HG02763 (cell line): ENCODE results near the gene HLA-E.
"Not testable (repeated sequence)": the region's sequence is repeated elsewhere in the genome, so short reads cannot be mapped to it uniquely, and the experiment has no call there.

Source experiments
- ATAC-seq: cut with Tn5 transposase; IDR thresholded peaks from one replicate; pipeline ENCODE4 v1.9.1; 2021; ENCODE audit warnings: mild to moderate bottlenecking, moderate library complexity; ENCODE audit not compliant: unreplicated experiment

HLA-E gene

DNA sequence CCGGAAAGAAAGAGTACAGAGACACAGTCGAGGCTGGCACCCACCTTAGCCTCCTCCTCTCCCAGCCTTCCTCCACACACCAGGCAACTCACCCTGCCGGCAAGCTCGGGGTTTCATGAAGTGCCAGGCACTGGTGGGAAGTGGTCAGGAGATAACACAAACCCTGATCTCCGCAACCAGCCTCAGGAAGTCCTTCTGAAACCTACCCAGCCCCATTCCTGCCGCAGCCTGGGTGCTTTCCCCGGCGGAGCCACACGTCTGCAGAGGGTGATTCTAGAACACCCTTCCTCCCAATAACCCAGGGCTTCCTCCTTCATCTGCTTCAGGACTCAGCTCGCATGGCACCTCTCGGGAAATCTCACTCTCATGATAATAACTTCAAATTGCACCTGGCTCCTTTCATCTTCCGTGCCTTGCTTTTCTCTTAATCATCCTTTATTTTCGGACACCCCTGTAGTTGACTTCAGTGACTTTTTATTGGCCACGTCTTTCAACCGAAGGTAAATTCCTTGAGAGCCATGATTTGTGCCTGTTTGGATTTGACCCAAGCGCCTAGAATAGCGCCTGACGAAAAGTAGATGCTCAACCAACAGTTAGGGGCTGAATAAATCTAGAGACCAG, 8.7 kb upstream of the HLA-E start:
- no peak for ATAC-seq

DNA sequence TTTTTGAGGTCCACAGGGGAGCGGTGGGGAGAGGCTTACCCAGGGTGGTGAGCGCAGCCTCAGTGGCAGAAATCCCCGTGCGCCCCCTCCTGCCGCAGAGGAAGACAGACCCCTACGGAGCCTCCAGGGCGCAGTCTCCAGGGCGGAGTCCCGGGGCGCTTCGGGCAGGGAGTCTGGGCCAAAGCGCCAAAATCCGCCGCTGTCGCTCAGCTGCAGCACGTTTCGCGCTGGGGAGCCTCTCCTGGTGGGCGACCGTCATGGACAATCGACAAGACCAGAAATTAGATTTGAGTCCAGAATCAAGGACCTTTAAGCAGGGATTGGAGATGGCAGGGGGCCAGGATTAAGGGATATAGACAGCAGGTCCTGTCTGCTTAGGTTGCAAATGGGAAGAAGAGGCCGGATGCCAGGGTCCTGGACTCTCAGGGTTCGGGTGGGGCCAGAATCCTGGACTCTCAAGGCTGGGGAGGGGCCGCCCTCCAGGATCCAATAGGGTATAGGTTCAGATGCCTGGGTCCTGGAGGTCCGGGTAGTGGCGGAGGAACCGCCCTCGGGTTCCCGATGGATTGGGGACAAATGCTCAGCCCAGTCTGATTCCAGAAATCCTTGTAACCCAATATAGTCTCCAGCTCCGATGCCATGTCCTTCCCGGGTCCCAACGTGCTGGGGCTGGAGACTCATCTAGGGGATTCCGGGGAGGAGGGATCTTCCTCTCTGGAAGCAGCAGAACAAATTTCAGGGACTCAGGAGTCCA, 7.9 kb upstream of the HLA-E start:
- ATAC-seq, result no peak

DNA sequence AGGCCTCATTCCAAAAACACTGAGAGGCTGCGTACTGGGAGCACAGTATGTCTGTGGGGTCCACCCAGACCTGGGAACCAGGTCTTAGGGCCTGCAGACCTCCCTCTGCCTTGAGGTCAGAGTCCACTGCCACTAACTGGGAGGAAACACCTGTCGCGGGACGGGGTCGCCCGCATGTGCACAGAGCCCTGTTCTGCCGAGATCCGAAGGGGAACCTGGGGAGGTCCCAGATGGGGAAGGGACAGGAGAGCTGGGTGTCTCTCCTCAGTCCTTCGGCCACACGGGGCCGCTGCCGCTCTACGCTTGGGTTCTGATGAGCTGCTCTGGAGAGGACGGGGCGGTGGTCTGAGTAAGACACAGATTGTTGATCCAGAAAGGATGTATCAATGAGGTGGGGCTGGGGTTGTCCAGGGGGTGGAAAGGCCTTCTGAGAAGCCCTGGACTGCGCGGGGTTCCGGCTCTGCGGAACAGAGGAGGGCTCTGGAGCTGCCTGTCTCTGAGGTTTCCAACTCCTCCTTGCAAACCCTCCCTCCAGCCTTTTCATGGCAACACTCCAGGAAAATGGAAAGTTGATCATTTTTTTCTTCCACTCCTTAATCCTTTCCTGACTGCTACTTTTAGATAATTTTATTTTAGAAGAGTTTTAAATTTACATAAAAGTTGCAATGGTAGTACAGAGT, 7.2 kb upstream of the HLA-E start:
- peak; percentile 64 for ATAC-seq

DNA sequence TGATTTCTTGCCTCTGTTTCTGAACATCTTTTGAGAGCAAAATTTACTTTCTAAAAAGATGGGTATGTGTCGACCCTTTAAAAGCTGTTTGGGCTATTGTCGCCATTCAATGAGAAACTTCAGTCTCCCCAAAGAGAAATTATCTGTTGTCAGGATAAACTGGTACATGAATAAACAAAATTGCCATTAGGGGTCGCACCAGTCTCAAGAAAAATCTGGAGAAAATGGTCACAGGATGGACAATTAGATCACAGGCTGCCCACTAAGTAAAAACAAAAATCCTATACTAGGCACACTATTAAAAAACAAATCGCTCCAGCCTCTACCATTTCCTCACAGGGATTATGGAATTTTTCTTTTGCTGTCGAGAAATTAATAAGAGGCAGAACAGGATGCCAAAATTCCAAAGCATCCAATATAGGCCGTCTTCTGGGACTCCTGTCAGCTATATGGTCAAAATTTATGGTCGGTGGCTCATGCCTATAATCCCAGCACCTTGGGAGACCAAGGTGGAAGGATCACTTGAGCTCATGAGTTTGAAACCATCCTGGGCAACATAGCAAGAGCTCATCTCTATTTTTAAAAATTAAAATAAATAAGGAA, 5.5 kb upstream of the HLA-E start:
- ATAC-seq, result no peak

DNA sequence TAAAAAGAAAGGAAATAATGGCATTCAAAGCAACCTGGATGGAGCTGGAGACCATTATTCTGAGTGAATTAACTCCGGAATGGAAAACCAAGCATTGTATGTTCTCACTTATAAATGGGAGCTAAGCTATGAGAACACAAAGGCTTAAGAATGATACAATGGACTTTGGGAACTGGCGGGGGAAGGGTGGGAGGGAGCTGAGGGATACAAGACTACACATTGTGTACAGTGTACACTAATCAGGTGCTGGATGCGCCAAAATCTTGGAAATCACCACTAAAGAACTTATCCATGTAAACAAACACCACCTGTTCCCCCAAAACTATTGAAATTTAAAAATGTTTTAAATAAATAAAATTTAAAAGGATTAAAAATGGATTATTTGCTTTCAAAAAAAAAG, 4.1 kb upstream of the HLA-E start:
- ATAC-seq, result no peak

DNA sequence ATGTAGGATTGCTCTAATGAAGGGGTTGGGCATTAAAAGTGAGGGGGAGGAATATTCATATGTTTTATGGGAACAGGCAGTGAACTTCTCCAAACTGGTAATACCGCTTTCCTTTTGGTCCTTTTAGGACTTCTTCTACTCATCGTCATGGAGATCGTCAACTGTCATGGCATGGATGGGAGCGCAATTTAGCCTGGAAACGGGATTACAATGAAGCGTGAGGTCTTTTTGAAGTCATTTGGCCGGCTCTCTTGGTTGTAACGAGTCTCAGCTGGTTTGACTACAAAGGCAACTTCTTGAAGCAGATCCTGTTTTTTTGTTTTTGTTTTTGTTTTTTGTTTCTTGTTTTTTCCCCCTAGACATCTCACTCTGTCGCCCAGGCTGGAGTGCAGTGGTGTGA, 1.4 kb upstream of the HLA-E start:
- ATAC-seq, result no peak

DNA sequence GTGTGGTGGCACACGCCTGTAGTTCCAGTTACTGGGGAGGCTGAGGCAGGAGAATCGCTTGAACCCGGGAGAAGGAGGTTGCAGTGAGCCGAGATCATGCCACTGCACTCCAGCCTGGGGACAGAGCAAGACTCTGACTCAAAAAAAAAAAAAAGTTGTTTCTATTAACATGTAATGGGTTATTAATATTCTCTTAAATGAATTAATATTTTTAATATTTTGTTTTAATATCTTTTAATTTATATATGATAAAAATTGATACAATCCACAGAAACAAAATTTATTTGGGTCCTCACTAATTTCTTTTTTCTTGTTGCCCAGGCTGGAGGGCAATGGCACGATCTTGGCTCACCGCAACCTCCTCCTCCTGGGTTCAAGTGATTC, 620 bp upstream of the HLA-E start:
- ATAC-seq, result not testable (repeated sequence)

DNA sequence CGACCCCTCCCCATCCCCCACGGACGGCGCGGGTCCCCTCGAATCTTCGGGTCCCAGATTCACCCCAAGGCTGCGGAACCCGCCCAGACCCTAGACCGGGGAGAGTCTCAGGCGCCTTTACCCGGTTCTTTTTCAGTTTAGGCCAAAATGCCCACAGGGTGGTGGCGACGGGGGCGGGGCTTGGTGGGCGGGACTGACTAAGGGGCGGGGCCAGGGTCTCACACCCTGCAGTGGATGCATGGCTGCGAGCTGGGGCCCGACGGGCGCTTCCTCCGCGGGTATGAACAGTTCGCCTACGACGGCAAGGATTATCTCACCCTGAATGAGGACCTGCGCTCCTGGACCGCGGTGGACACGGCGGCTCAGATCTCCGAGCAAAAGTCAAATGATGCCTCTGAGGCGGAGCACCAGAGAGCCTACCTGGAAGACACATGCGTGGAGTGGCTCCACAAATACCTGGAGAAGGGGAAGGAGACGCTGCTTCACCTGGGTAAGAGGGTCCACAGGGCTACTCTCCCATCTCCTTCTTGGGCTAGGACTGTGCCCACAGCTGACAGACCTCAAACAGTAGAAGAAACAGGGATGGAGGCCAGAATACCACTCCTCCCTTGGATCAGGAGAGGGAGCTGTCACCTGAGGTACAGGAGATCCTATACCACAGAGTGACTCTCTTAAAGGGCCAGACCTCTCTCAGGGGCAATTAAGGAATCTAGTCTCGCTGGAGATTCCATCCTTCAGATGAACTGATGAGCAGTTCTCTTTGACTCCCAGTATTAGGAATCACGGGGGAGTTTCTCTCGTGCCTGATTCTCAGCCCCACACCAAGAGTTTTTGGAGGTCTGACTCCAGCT, 942 bp downstream of the HLA-E start:
- peak; percentile 36 for ATAC-seq

DNA sequence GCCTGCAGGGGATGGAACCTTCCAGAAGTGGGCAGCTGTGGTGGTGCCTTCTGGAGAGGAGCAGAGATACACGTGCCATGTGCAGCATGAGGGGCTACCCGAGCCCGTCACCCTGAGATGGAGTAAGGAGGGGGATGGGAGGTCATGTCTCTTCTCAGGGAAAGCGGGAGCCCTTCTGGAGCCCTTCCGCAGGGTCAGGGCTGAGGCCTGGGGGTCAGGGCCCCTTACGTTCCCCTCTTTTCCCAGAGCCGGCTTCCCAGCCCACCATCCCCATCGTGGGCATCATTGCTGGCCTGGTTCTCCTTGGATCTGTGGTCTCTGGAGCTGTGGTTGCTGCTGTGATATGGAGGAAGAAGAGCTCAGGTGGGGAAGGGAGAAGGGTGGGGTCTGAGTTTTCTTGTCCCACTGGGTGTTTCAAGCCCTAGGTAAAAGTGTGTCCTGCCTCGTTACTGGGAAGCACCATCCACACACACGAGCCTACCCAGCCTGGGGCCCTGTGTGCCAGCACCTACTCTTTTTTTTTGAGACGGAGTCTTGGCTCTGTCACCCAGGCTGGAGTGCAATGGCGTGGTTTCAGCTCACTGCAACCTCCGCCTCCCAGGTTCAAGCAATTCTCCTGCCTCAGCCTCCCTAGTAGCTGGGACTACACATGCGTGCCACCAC, 2.1 kb downstream of the HLA-E start:
- not testable (repeated sequence) for ATAC-seq

DNA sequence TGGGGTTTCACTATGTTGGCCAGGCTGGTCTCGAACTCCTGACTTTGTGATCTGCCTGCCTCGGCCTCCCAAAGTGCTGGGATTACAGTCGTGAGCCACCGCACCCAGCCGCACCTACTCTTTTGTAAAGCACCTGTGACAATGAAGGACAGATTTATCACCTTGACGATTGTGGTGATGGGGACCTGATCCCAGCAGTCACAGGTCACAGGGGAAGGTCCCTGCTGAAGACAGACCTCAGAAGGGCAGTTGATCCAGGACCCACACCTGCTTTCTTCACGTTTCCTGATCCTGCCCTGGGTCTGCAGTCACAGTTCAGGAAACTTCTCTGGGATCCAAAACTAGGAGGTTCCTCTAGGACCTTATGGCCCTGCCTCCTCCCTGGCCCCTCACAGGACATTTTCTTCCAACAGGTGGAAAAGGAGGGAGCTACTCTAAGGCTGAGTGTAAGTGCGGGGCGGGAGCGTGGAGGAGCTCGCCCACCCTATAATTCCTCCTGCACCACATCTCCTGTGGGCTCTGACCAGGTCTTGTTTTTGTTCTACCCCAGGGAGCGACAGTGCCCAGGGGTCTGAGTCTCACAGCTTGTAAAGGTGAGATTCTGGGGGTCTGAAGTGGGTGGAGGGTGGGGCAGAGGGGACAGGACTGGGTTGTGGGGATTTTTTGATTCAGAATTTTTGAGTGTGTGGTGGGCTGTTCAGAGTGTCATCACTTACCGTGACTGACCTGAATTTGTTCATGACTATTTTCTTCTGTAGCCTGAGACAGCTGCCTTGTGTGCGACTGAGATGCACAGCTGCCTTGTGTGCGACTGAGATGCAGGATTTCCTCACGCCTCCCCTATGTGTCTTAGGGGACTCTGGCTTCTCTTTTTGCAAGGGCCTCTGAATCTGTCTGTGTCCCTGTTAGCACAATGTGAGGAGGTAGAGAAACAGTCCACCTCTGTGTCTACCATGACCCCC, 3.0 kb downstream of the HLA-E start:
- ATAC-seq, result no peak

DNA sequence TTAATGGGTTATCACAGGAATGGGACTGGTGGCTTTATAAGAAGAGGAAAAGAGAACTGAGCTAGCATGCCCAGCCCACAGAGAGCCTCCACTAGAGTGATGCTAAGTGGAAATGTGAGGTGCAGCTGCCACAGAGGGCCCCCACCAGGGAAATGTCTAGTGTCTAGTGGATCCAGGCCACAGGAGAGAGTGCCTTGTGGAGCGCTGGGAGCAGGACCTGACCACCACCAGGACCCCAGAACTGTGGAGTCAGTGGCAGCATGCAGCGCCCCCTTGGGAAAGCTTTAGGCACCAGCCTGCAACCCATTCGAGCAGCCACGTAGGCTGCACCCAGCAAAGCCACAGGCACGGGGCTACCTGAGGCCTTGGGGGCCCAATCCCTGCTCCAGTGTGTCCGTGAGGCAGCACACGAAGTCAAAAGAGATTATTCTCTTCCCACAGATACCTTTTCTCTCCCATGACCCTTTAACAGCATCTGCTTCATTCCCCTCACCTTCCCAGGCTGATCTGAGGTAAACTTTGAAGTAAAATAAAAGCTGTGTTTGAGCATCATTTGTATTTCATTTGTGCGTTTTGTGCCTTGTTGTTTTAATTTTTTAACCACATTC, 4.4 kb downstream of the HLA-E start:
- ATAC-seq, result no peak

DNA sequence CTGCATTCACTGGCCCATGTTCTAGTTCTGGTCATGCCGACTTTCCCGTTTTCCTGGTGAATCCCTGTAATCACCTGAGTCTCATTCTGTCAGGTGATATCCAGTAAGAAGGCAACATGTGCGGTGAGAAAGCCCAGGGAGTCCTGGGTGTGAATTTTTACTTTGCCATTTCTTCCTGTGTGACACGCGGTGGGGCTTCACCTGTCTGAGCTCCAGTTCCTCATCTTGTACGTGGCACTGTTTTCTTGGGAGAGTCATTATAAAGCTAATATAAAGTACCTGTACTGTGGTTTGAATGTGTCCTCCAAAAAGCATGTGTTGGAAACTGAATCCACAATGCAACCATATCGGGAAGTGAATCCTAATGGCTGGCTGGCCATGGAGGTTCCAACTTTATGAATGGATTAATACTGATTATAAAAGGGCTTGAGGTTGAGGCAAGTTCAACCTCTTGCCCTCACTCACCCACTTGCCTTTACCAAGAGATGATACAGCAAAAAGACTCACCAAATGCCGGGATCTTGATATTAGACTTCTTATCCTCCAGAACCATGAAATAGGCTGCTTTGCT, 5.1 kb downstream of the HLA-E start:
- no peak for ATAC-seq

DNA sequence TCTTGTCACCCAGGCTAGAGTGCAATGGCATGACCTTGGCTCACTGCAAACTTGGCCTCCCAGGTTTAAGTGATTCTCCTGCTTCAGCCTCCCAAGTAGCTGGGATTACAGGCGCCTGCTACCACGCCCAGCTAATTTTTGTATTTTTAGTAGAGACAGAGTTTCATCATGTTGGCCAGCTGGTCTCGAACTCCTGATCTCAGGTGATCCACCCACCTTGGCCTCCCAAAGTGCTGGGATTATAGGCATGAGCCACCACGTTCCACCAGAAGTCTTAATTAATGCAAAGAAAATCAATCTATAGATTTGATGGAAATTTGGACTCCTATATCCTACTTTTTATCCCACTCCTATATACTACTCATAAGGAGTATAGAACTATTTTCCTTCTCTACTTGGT, 5.8 kb downstream of the HLA-E start:
- not testable (repeated sequence) for ATAC-seq

DNA sequence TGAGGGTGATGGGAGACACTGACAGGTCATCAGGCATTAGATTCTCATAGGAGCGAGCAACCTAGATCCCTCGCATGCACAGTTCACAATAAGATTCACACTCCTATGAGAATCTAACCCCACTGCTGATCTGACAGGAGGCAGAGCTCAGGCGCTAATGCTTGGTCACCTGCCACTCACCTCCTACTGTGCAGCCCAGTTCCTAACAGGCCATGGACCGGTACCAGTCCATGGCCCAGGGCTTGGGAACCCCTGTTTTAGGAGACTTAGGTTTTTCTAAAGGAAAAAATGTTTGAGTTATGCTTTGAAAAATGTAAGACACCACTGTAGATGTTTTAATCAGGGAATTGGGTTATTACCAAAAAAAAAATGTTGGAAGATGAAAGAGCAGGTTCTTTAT, 6.7 kb downstream of the HLA-E start:
- no peak for ATAC-seq

DNA sequence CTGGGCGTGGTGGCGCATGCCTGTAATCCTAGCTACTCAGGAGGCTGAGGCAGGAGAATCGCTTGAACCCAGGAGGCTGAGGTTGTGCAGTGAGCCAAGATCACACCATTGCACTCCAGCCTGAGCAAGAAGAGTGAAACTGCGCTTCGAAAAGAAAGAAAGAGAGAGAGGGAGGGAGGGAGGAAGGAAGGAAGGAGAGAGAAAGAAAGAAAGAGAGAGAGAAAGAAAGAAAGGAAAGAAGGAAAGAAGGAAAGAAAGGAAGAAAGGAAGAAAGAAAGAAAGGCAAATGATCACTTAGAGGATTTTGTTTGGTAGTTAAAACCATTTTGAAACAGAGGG, 7.9 kb downstream of the HLA-E start:
- ATAC-seq, result not testable (repeated sequence)

DNA sequence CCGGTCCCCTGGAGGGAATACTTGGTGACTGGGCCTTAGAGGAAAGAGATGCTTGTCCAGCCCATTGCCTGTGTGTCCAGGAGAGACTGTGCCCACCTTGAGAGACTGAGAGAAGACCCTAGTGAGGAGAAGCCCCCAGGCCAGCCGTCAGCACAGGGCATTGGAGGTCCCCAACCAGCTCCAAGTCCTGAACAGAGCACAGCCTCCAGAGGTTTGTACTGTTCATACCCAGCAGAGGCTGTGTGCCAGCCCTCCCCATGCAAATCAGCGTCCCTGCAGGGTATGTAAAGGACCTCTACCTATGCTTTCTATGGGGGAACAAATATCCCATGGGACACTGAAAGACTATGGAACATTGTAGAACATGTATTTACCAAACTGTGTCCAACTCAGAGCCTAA, 8.4 kb downstream of the HLA-E start:
- ATAC-seq, result no peak

DNA sequence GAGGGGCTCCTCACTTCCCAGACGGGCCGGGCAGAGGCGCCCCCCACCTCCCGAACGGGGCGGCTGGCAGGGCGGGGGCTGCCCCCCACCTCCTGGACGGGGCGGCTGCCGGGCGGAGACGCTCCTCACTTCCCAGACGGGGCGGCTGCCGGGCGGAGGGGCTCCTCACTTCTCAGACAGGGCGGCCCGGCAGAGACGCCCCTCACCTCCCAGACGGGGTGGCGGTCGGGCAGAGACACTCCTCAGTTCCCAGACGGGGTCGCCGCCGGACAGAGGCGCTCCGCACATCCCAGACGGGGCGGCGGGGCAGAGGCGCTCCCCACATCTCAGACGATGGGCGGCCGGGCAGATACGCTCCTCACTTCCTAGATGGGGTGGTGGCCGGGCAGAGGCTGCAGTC, 9.4 kb downstream of the HLA-E start:
- ATAC-seq, result not testable (repeated sequence)
